HG02870 (cell line): ENCODE measurements around the gene KCNG2.

Source experiments
- ATAC-seq: cut with Tn5 transposase; IDR thresholded peaks from one replicate; pipeline ENCODE4 v1.9.1; 2021; ENCODE audit warnings: mild to moderate bottlenecking, moderate library complexity; ENCODE audit not compliant: unreplicated experiment

The KCNG2 gene

DNA sequence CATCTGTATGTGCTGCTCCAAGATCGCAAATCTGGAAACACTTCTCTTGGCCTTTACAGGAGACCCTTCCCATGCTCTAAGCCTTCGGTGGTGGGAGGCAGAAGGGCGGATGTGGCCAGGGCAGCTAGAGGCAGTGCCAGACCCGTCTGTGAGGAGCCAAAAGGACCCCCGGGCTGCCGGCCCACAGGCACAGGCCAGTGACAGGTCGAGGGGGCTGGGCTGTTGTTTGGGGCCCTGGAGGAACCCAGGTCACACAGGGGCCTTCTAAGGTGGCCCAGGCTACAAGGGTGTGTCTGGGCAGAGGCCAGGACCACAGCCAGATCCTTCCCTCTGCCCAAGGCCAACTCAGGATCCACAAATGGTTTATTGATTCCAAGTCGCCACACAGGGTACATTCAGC lies 104.3 kb downstream of the KCNG2 start:
- no peak for ATAC-seq

DNA sequence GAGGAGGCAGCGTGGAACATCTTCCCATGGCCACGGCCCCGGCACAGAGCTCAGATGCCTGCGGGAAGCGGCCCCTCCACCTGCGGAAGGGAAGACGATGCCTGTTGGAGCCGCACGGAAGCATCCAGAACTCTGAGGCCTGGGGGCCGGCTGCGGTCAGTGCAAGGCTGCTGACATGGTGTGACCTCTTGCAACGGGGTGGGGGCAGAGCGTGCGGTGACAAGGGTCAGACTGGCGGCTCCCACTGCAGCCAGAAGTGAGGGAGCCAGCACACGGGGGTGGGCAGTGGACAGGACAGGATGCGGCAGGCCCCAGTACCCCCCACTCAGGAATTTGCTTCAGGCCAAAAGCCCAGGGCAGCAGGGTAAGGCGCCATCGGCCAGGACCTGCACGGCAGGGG lies 104.9 kb downstream of the KCNG2 start:
- ATAC-seq = no peak

DNA sequence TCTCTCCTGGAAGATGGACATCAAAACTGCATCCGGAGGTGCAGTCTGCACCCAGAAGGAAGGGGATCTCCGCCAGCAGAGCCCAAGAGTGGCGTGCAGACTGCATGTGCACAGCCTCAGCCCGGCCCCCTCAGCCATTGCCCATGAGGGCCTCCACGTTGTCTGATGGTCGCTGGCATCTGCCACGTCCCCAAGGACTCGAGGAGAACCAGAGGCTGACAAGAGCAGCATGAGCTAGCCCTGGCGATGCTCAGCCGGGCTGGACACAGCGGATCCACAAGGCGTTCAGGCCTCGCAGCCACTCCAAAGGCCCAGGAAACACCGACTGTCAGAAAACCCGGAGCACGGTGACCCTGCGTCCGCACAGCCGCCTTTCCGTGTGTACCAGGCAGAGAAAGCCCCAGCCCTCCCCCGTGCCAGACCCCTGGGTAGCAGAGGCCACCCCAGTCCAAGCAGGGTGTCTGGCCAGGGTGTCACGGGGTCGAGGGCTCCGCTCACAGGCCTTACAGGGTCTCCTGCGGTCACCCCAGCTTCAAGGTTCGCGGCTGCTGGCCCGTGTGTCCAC lies 105.4 kb downstream of the KCNG2 start:
- ATAC-seq = no peak

DNA sequence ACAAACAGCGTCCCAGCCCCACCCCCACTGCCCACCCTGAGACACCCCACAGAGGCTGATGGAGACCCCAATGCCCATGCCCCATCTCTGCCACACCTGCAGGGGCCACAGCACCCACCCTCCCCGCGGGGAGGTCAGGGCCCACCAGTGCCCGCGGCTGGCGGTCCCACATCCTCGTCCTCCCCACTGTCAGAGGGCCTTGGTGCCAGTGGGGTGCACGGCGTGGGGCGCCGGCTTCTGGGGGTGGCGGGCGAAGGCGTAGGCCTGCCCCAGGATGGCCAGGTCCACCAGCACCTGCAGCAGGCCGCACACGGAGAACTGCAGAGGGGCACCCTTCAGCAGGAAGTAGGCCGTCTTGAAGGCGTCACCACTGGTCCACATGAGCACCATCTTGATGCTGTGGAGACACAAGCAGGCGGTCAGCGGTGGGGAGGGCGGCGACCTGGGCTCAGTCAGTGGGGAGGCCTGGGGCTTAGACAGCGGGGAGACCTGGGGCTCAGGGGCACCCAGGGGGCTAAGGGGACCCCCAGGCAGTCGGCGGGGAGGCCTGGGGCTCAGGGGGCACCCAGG lies 106.1 kb downstream of the KCNG2 start:
- no peak for ATAC-seq

DNA sequence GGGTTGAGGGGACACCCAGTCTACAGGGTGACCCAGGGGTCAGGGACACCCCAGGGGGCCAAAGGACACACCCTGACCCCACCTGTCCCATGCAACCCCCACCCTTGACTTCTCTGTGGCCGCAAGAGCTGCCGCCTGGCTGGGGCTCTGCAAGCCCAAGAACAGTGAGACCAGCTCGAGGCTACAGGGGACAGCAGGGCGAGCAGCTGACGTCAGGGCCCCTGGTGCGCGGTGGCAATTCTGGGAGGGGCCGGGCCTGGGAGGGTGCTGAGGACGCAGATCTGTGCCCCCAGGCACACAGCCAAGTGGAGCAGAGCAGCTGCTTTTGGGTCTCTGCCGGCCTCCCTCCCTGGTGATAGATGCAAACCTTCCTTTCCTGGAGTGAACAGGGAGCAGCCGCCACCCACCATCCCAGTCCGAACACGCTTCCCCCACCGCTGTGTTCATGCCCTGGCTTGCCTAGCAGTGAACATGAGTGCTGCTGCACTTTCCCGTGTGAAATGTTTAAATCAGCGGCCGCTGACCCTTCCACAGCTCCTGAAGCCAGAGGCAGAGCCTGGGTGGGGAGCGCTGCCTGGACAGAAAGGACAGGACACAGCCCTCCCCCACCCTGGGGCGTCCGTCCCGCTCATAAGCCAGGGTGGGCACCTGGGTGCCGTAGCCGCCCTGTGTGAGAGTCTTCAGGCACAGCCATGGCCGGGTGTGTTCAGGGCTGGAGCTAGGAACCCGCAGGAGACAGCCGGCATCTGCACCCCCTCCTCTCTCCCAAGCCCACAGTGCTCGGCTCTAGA lies 106.8 kb downstream of the KCNG2 start:
- ATAC-seq = no peak

DNA sequence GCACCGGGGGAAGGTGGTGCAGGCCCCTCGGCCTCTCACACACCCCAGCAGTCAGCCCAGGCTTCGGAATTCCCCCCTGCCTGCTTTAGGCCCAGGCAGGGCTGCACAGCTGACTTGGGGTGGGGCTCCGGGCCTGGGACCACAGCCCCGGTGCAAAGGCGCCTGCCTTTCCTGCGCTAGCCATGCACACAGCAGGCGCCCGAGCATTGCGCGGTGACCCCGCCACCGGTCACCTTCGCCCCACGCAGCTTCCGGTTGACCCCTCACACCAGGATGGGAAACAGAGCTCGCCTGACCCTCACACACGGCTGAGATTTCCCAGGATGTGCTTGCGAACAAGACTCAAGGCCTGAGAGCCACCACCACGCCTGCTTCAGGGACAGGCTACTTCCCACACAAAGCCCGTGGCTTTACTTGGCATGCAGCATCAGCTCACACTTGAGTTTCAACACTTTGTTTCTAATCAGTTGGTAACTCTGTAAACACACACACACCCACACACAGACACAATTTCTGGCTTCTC lies 107.7 kb downstream of the KCNG2 start:
- no peak for ATAC-seq

DNA sequence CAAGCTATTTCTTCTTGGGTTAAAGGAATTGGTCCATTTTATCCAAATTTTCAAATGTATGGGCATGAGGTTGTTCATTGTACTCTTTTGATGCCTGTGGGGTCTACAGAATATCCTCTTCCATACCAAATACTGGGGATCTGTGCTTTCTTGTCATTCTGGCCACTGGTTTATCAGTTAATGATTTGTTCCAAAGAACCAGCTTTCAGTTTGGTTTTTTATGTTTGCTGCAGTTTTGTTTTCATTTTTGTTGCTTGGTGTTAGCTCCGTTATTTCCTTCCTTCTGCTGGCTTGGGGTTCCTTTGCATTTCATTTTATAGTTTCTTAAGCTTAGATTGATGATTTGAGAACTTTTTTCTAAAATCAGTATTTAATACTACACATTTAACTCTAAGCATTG lies 108.3 kb downstream of the KCNG2 start:
- no peak for ATAC-seq

DNA sequence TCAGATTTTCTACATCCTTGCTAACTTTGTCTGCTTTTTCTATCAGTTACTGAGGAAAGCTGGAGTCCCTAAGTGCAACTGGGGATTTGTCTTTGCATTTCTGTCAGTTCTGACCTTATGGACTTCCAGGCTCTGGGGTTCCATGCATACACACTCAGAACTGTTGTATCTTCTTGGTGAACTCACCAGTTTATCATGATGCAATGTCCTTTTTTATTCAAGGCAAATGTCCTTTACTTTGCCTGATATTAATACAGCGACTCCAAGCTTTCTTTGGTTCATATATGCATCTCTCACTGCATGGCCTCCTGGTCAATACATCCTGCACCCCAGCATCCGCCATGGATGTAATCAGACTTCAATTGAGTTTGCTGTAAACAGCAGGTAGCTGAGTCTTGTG lies 109.0 kb downstream of the KCNG2 start:
- ATAC-seq = no peak

DNA sequence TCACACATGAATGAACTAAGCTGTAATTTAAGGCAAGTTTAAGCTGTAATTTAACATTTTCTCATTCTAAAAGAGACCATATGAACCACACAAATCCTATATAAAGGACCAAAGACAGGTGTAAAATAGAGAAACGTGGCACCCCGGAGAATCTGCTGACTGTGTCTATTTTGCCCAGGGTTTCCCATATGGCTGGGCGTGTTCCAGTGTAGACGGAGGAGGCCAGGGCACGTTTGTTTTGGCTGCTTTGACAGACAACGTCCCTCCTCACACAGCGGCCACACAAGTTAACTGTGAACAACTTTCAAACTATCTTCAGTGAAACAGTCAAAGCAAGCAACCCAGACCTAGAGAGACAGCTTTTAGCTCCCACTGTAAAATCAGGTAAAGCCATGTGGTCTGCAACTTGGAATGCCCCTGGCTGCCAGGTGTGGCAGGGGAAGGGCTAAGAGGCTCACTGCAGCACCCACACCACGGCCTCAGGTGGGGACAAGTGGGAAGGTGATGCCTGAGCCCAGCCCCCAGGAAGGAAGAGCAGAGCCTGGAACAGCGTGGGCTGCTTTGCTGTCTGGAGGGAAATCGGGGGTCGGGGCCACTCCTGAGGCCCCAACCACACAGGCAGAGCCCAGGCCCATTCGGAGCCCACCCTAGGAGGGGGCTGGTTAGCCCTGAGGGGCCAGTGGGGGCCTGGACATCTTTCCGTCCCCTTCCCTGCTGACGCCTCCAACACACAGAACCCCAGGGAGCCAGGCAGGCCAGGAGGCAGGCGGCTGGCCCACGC lies 113.0 kb downstream of the KCNG2 start:
- ATAC-seq = no peak

DNA sequence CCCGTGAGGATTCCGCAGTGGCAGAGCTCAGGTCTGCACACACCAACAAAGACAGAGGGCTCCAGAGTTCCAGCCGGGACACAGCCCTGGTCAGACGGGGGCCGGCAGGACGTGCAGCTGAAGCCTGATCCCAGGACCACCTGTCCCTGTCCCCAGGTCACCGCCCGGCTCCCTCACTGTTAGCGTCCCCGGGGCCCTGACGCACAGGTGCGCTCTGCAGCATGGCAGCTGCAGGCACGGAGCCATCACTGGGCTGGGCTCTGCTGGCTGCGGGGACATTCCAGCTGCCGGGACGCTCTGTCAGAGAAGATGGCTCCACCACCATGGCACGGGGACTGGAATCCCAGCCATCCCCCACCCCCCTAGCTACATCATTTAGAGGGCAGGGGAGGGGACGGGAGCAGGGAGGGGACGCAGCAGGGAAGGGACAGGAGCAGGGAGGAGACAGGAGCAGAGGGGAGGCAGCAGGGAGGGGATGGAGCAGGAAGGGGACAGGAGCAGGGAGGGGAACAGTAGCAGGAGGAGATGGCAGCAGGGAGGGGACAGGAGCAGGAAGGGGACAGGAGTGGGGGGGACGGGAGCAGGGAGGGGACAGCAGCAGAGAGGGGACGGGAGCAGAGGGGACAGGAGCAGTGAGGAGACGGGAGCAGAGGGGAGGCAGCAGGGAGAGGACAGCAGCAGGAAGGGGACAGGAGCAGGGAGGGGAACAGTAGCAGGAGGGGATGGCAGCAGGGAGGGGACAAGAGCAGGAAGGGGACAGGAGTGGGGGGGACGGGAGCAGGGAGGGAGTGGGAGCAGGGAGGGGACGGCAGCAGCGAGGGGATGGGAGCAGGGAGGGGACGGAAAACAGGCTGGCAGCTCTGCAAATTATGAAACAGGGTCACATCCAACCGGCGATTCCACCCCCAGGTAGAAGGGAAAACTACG lies 113.9 kb downstream of the KCNG2 start:
- ATAC-seq = no peak

DNA sequence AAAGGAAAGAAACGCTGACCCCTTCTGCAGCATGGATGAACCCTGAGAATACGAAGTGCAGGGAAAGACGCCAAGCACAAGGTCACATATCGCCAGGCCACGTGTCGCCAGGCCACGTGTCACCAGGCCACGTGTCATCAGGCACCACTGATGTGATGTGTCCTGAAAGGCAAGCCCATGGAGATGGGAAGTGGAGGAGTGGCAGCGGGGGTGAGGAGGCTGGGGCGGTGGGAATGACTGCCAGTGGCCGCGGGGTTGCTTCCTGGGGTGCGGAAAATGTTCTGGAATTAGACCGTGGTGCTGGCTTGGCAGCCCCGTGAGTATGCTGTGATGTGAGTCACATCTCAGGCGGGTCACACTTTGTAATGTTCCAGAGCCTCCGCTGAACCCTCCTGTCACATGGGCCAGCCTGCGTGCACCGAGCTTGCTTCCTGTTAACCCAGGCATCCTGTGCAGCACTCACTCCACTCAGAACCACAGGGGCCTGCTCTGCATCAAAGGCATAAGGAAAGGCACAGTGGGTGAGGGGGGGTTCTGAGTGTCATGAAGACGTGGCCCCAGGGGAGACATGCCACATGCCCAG lies 114.8 kb downstream of the KCNG2 start:
- no peak for ATAC-seq

DNA sequence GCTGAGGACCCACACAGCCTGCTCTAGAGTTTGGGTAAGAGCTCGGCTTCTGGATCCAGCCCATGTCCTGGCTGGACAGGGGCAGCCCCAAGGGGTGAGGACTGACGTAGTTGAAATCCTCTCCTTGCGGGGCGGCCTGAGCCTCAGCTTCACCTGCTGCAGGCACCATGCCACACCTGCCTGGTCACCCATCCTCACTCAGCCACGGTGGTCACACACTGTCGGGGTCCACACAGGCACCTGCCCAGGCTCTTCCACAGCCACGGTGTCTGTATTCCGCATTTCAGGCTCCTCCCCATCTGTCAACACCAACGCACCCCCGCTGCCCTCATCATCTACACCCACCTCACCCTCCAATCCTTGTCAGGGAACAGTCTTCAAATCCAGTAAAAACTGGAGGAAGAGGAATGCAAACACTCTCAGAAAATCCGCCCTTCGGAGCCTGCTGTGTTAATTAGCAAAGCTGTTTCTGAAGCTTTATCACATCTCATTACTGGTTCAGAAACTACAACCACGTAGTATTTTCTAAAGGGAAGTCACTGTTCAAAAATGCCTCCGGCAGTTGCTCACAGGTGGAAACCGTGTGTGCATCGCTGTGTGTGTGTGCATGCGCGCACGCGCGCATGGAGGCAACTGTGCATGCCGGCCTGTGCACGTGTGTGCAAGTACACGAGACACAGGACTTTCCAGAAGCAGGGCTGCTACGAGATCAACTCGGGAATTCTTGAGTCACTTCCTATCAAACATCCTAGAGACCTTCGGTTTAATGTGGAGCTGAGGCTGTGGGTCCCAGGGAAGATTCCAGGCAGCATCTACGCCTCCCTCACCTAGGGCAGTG lies 115.5 kb downstream of the KCNG2 start:
- no peak for ATAC-seq

DNA sequence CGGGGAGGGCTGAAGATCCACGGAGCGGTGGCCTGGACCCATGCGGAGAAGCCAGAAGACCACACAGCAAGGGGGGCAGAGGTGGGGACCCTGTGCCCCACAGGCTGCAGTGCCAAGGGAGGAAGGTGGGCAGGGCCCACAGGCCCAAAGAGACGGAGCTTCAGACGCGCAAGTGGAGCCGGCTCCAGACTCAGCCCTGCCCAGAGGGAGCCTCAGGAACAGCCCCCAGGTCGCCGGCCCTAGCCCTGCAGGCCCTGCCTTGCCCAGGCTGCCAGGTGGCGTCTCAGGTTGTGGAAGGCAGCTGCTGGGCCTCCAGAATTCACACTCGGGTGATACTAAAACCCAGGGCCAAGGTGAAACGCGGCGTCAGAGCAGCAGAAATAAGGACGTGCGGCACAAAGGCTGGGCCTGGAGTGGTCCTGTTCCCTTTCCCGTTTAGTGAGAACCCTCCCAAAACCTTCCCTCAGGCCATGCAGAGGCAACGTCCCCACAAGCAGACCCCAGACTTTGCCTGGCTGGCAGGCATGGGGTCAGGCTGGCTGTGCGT lies 116.9 kb downstream of the KCNG2 start:
- no peak for ATAC-seq

DNA sequence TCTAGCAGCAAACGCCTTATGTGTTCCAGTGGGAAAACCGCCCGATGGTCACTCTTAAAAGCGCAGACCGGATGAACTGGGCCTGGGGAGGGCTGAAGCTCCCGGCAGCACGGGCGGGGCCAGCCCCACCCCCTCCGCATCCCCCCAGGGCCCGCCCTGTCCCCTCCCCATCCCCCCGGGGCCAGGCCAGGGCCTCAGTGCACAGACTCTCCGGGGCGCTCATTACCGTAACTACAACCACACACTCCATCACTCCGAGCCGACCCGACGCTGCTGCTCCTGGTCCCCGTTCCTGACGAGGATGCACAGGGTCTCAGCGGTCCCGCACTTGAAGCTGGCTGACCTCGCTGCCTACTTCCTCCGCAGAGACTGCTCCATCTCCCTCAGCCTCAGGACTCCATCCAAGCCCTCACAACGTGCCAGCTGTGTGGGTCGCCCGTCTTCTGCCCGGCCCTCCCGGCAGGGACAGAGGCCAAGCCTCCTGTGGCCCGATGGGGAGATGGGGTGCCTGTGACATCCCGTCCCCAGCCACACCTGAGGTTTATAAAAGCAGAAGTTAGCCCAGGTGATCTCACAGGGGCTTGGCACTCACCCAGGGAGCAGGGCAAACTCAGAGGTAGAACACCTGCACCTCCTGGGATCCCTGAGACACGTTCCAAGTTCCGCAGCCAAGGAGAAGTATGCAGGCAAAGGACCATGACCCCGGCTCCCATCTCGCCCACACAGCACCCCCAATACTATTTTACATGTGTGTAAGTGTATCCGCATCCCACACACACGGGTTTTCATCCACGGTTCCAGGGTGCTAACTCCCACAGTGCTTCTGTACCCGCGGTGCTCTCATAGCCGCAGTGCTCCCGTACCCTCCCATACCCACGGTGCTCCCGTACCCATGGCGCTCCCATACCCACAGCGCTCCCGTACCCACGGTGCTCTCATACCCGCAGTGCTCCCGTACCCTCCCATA lies 117.7 kb downstream of the KCNG2 start:
- ATAC-seq = no peak

DNA sequence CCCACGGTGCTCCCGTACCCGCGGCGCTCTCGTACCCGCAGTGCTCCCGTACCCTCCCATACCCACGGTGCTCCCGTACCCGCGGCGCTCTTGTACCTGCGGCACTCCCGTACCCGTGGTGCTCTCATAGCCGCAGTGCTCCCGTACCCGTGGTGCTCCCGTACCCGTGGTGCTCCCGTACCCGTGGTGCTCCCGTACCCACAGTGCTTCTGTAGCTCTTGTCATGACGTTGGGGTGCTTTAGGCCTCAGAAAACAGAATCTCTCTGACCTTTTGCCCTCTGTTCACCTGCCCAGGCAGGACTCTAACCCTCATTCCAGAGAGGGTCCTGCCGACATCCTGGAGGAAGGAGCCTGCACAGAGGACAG lies 118.4 kb downstream of the KCNG2 start:
- ATAC-seq = no peak

DNA sequence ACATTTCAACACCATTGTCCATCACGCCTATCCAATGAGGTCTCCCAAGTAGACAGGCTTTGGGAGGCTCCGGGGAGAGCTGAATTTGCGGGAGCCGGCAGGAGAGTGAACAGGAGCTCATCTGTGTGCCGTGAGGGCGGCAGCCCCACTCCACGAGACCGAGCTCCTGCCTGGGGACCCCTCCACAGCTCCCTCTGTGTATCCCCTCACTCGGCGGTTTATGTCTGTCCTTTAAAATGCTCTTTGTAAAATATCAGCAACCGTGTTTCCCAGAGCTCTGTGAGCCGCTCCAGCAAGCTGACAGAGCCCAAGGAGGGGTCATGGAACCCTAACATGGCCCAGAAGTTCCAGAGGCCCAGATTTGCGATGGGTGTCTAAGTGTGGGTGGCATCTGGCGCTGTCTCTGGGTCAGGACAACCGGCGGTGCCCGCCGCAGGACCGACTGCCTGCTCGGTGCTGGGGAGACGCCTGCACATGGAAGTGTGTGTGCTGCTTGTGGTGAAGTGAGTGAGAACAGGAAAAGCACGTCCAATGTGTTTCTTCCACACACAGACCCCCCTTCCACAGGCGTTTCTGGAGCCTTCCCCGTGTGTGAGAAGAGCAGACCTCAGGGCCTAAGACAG lies 118.9 kb downstream of the KCNG2 start:
- no peak for ATAC-seq

DNA sequence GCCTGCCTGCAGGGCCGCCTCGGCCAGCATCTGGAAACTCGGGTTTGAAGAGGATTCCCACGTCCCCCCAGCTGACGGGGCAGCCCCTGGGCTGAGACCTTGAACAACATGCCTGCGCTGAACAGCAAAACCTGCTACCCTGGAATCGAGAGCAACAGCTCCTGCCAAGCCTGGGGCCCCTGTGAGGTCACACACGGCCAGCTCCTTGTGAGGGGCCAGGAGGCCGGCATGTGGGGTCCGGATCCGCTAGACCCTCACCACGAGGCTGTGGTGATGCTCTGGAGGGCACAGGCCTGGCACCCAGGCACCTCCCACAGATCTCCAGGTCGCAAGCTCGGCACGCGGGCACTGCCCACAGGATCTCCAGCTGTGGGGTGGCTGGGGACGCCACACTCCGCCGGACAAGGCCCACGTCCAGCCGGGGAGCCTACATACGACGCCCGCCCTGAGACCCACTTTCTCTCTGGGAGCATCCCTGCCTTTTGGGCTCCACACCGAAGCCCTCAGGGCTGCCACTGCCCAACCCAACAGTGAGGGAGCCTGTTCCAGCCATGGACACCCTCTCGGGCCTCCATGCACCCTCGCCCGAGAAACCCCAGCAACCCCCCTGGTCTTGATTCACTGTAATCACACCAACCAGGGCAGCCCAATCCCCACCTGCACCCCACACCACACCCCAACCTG lies 119.6 kb downstream of the KCNG2 start:
- no peak for ATAC-seq
